ENCODE measurements around the gene SSTR1.

Gene SSTR1

DNA sequence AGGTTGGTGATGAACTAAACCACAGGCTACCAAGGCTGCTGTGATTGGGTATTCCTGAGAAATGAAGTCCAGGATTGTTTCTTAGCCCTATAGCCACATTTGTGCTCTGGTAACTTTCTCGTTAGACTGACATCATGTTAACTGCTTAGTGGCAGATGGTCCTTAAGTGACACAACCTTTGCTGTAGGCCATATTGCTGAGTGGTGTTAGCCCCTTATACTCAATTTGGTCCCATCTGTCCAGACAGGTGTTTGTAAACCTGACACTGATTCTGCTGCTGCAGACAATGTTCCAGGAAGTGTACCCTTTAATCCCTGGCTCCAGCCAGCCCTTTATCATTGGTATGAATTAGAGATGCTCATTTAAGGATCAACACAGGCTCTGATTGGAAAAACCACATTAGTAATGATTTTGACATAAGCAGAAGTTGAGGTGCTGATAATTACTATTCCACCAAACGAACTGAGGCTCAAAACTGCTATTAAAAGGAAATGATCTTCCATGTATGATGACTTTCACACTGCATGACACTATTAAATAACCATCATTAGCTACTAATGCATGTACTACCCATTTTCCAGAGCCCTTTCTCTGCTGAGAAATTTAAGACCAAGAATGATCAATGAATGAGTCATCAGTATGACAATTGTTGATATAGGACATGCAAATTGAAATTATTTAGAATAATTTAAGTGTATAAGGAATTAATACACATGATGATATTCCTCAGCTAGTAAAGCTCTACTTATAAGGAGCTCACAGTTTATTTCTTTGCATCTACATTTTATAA, 3.6 kb upstream of the SSTR1 start:
- DNase-seq = no peak

DNA sequence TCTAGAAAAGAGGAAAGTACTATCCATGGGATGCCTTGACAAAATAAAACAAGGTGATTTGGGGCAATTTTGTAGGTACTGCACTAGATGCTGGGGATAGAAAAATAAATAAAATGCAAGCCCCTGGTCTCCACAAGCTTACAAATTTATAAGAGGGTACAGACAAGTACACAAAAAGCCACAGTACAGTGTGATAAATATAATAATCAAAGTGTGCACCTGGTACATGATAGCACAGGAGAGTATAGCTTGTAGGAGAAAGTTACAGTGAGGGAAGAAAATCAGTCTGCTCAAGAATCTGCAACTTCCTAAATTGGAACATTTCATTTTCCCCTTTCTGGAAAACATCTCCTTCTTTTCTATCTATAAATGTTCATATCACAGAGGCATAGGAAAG, 3.0 kb upstream of the SSTR1 start:
- no peak for DNase-seq

DNA sequence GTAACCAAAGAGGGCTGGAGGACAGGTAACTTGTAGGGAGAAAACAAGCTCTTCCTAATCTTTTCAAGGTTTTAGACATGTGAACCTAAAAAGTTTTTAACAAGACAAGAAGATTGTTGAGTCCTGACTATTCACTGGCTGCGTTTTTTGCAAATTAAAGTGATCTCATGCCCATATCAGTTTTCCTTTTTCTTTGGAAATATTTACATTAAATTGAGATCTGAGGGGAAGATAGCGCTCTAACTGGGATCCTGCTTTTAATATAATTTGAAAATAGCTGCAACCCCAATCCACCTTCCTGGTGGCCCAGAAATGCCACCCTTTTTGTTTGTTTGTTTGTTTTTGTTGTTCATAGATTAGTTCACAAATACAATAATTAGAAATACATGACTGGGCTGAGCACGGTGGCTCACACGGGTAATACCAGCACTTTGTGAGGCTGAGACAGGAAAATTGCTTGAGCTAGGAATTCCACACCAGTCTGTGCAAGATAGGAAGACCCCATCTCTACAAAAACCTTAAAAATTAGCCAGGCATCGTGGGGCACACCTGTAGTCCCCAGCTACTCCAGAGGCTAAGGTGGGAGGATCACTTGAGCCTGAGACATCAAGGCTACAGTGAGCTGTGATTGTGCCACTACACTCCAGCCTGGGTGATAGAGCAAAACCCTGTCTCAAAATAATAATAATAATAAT, 2.4 kb upstream of the SSTR1 start:
- DNase-seq = no peak

DNA sequence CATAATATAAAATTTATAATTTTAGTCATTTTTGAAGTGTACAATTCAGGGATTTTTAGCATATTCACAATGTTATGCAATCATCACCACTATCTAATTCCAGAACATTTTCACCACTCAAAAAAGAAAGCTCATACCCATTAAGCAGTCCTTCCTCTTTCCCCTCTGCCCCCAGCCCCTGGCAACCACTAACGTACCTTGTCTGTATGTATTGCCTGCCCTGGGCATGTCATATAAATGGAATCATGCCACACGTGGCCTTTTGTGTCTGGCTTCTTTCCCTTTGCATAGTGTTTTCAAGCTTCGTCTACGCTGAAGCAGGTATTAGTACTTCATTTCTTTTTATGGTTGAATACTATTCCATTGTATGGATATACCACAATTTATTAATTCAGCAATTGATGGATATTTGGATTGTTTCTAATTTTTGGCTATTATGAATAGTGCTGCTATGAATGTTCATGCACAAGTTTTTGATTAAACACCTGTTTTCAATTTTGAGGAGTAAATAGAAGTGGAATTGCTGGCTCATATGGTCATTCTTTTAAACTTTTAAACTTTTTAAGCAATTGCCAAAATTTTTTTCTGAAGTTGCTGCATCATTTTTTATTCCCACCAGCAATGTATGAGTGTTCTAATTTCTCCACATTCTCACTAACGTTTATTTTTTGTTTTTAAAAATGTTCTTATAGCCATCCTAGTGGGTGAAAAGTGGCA, 1.6 kb upstream of the SSTR1 start:
- DNase-seq = no peak

DNA sequence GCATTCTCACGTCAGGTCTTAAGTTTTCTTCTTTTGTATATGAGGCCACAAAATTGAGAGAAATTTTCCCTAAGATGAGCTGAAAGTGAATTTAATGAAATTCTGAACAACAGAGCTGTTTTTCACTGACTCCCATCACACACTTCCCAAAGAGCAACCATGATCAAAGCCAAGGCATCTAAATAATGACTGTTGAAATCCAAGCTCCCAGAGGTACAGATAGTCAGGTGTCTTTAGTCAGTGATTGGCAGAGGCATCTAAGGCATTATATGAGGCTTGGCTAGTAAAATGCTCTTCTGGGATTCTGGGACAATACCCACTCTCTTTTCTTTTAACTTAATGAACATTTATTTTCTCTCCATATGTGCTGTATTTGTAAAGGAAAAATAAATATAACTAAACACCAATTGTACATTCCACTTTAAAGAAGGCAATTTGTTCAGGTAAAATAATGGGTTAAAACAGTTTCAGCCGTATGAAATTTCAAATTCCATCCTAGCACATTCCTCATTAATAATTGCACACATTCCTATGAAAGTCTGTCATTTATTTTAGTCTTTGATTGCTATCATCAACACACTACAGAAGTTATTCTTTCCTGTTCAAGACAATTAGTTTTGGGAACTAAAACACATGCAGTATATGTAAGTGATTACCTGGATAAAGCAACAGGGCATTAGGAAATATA, 871 bp upstream of the SSTR1 start:
- no peak for DNase-seq

DNA sequence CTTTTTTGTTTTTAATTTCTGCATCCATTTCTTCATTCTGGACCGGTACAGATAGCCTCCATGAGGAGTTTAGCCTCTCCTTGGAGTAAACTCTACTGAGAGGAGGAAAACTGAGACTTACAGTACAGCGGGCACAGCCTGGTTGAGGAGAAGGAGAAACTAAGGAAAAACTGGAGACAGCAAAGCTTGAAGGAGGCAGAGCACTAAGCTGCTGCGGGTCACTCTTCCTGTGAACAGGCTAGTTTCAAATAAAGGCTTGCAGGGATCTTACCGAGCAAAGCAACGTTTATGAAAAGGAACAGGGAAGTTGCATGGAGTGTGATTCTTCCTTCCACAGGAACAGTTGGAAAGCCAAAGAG, 348 bp upstream of the SSTR1 start:
- no peak for DNase-seq

DNA sequence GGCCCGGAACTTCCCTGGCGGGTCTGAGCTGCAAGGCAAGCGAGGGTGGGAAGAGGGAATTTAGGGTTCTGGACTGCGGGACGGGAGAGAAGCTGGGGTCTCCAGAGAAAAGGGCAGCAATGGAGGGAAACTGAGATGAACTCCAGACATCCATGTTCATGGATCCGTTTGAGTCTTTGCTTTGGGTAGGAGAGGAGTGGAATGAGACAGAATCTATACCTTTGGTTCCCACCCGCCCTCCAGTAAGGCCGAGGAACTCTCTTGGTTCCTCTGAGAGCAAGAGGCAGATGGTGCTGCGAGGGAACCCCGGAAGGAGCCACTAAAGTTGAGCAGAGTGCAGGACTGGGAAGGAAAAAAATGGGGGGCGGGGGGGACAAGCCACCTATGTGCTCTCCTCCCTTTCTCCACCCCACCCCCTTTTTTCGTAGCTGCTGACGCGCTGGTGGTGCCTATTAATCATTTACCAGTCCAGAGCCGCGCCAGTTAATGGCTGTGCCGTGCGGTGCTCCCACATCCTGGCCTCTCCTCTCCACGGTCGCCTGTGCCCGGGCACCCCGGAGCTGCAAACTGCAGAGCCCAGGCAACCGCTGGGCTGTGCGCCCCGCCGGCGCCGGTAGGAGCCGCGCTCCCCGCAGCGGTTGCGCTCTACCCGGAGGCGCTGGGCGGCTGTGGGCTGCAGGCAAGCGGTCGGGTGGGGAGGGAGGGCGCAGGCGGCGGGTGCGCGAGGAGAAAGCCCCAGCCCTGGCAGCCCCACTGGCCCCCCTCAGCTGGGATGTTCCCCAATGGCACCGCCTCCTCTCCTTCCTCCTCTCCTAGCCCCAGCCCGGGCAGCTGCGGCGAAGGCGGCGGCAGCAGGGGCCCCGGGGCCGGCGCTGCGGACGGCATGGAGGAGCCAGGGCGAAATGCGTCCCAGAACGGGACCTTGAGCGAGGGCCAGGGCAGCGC, 1.2 kb downstream of the SSTR1 start:
- no peak for DNase-seq

DNA sequence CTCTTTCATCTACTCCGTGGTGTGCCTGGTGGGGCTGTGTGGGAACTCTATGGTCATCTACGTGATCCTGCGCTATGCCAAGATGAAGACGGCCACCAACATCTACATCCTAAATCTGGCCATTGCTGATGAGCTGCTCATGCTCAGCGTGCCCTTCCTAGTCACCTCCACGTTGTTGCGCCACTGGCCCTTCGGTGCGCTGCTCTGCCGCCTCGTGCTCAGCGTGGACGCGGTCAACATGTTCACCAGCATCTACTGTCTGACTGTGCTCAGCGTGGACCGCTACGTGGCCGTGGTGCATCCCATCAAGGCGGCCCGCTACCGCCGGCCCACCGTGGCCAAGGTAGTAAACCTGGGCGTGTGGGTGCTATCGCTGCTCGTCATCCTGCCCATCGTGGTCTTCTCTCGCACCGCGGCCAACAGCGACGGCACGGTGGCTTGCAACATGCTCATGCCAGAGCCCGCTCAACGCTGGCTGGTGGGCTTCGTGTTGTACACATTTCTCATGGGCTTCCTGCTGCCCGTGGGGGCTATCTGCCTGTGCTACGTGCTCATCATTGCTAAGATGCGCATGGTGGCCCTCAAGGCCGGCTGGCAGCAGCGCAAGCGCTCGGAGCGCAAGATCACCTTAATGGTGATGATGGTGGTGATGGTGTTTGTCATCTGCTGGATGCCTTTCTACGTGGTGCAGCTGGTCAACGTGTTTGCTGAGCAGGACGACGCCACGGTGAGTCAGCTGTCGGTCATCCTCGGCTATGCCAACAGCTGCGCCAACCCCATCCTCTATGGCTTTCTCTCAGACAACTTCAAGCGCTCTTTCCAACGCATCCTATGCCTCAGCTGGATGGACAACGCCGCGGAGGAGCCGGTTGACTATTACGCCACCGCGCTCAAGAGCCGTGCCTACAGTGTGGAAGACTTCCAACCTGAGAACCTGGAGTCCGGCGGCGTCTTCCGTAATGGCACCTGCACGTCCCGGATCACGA, 2.2 kb downstream of the SSTR1 start:
- DNase-seq = no peak

DNA sequence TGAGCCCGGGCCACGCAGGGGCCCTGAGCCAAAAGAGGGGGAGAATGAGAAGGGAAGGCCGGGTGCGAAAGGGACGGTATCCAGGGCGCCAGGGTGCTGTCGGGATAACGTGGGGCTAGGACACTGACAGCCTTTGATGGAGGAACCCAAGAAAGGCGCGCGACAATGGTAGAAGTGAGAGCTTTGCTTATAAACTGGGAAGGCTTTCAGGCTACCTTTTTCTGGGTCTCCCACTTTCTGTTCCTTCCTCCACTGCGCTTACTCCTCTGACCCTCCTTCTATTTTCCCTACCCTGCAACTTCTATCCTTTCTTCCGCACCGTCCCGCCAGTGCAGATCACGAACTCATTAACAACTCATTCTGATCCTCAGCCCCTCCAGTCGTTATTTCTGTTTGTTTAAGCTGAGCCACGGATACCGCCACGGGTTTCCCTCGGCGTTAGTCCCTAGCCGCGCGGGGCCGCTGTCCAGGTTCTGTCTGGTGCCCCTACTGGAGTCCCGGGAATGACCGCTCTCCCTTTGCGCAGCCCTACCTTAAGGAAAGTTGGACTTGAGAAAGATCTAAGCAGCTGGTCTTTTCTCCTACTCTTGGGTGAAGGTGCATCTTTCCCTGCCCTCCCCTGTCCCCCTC, 3.0 kb downstream of the SSTR1 start:
- no peak for DNase-seq

DNA sequence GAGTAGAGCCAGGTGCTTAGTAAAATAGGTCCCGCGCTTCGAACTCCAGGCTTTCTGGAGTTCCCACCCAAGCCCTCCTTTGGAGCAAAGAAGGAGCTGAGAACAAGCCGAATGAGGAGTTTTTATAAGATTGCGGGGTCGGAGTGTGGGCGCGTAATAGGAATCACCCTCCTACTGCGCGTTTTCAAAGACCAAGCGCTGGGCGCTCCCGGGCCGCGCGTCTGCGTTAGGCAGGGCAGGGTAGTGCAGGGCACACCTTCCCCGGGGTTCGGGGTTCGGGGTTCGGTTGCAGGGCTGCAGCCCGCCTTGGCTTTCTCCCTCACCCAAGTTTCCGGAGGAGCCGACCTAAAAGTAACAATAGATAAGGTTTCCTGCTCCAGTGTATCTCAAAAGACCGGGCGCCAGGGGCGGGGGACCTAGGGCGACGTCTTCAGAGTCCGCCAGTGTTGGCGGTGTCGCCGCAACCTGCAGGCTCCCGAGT, 3.6 kb downstream of the SSTR1 start:
- no peak for DNase-seq

DNA sequence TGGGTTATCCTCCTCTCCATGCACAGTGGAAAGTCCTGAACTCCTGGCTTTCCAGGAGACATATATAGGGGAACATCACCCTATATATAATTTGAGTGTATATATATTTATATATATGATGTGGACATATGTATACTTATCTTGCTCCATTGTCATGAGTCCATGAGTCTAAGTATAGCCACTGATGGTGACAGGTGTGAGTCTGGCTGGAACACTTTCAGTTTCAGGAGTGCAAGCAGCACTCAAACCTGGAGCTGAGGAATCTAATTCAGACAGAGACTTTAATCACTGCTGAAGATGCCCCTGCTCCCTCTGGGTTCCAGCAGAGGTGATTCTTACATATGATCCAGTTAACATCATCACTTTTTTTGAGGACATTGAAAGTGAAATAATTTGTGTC, 4.4 kb downstream of the SSTR1 start:
- no peak for DNase-seq

DNA sequence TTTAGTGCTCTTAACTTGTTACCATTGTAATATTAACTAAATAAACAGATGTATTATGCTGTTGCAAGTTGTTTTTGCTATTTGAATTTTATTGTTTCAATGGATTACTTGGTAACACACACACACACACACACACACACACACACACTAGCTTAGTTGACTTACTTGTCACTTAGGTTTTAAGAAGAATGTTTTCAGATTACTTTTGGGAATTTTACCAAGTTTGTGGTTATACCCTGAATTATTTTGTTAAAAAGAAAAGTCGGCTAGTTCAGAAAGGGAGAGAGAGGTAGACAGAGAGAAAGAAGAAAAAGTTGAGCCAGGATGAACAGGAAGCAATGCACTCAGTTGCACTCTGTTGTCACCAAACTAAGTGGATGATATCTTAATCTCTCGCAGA, 5.3 kb downstream of the SSTR1 start:
- DNase-seq = no peak

DNA sequence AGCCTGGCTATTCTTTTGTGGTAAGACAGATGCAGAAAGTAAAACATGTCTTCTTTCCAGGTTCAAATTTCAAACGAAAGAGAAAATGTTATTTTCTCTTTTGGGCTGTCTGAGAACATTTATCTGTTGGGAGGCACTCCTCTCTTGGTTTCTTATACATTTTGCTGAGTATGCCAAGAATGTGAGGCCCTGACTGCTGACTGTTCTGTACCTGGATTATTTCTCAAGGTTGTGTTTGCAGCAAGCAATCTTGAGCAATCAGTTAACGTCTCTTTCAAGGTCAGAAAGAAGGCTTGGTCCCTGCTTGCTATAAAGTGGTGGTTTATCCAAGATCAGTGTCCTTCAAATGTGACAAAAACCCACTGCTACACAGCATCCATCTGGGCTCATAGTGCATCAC, 9.8 kb downstream of the SSTR1 start:
- no peak for DNase-seq

DNA sequence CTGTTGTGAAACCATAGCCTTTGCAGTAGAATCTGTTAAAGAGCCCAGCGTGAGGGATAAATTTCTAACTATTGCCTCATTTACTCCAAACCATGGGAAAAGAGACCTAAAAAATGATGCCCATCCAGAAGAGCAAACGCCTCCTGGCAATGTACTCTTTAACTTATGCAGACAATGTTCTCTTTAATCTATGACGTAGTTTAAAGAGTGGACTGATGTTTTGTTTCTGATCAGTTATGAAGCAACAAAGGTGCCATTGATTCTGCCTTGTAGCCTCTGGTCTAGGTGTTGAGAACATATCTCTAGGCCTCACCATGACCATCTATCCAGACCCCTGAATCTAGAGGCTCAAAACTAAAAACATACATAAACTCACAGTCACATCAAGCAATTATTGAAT, 13.4 kb downstream of the SSTR1 start:
- no peak for DNase-seq

DNA sequence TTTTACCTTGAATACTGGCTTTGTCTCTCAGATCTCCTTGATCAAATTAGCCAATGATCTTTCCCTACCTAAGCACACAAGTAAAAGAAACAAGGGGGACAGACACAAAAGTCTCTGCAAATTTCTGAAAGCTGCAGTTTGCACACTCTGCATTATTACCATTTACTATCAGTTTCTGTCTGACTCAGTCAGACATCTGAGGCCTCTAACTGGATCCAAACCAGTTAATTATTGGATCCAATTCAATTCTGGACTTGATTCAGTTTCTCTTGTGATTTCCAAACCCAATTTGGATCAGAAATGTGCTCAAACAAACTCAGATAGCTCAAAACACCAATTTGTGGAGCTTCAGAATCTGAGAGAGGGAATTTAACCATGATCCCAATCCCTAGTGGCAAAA, 16.6 kb downstream of the SSTR1 start:
- DNase-seq = no peak

DNA sequence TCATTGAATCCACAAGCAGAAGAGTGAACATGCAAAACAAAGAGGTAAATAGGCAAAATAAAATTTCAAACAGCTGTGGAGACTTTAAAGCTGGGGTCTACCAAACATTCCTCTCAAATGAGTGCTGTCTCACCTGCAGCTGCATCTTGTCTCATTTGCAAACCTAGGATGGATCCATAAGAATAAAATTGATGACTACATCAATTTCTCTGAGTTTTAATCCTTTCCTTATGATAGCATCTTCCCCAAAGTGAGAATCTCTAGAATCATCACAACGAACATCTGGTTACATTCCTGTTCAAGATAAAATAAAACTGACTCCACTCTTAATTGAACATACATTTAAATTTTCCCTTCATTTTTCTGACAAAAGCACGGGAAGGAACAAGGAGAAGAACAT, 18.2 kb downstream of the SSTR1 start:
- DNase-seq = no peak

DNA sequence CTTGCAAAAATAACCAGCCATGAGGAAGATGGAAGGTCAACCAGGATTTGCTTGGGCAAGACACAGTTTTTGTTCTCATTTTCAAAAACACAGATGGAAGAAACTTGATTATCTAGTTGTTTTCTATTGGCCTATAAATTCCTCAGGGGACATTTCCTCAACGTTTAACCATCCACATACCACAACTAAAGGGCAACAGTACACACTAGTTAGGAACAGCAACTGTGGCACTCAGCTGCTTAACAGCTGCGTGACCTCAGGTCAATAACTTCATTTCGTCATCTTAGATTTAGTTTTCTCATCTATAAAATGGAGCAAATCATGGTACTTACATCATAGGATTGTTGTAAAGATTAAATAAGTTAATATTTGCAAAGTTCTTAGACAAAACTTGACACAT, 18.7 kb downstream of the SSTR1 start:
- DNase-seq = no peak

DNA sequence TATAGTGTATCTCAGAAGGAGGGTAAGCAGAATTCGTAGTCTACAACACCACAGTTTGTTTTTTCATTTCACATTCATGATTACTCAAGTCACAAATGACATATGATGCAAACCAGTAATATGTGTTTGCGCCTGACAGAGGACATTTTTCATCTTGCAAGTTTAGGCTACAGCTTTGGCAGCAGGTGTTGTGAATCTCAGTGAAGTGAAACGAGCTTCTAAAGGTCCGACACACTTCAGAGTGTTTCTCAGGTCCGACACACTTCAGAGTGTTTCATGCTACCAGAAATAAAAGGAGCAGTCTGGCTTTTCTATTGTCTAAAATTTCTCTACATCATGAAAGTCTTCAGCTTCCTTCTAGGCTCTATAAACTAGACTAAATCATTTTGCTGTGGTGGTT, 25.5 kb downstream of the SSTR1 start:
- DNase-seq = no peak

DNA sequence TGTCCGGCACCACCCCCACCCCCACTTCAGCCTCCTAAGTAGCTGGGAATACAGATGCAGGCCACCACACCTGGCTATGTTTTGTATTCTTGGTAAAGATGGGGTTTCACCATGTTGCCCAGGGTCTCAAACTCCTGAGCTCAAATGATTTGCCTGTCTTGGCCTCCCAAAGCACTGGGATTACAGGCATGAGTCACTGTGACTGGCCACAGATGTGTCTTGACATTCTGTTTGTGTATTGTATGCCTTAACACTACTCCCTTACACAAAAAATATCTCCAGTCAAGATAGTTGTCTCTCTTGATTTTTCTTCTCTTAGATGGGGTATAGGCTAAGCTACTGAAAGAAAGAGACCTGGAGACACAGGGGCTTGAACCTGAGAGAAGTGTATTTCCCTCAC, 30.6 kb downstream of the SSTR1 start:
- DNase-seq = no peak

DNA sequence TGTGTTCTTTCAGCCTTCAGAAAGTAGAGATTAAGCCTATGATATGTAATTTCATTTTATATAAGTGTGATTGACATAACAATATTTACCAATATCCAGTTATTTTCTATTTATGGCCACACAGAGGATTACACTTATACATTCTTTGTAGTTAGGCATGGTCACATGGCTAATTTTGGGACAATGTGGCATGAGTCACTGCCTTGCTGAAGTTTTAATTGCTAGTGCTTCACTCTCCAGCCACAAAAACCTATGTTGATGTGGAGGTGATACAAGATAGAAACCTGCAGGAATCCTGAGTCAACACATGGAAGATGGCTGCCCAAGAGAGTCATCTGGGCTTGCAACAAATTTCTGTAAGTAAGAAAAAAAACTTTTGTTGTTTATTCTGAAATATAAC, 31.2 kb downstream of the SSTR1 start:
- DNase-seq = no peak

All from CD4-positive, alpha-beta T cell treated with Interleukin-17A for 4 hours (primary cell).